GM23338 (cell line): ENCODE data around the gene IGFLR1. TPM values are rescaled to one million over a fixed set of nuclear protein-coding genes. Genes with fewer than 3 reads are reported as not detected.

Experiments used
- ATAC-seq: fragments of 200-7000 bp; cut with Tn5 transposase; 3 replicates; pipeline ENCODE4 v1.9.1; 2020
- DNase-seq: peaks from one replicate; pipeline ENCODE4 v3.0.0-alpha.2; 2015; ENCODE audit warnings: low spot score
- H2AFZ ChIP-seq: fragments of 200-600 bp; sonication (generic); 2 replicates; pipeline ENCODE4 v1.8.0; 2016; ENCODE audit warnings: antibody characterized with exemption, mild to moderate bottlenecking, moderate library complexity
- H3F3A ChIP-seq: fragments of 200-600 bp; sonication (generic); replicated peaks from 2 replicates; pipeline ENCODE4 v1.8.0; 2017; ENCODE audit warnings: antibody characterized with exemption, mixed run types, low read depth
- H3K27ac ChIP-seq: fragments of 200-600 bp; sonication (generic); 2 replicates; pipeline ENCODE4 v1.6.1; 2016; ENCODE audit warnings: low read depth
- H3K27me3 ChIP-seq: fragments of 200-600 bp; sonication (generic); 2 replicates; pipeline ENCODE4 v1.8.0; 2016; ENCODE audit warnings: mild to moderate bottlenecking, mixed run types, moderate library complexity; ENCODE audit not compliant: insufficient read depth
- H3K36me3 ChIP-seq: fragments of 200-600 bp; sonication (generic); 2 replicates; pipeline ENCODE4 v1.8.0; 2016; ENCODE audit warnings: mild to moderate bottlenecking; ENCODE audit not compliant: insufficient read depth
- H3K4me1 ChIP-seq: fragments of 200-600 bp; sonication (generic); 2 replicates; pipeline ENCODE4 v1.8.0; 2016; ENCODE audit warnings: mild to moderate bottlenecking, moderate library complexity; ENCODE audit not compliant: insufficient read depth
- H3K4me2 ChIP-seq: fragments of 200-600 bp; sonication (generic); 2 replicates; pipeline ENCODE4 v1.7.1; 2017; ENCODE audit warnings: mixed run types
- H3K4me3 ChIP-seq: fragments of 200-600 bp; sonication (generic); 2 replicates; pipeline ENCODE4 v1.6.1; 2016; ENCODE audit warnings: mixed run types
- H3K79me2 ChIP-seq: fragments of 200-600 bp; sonication (generic); replicated peaks from 2 replicates; pipeline ENCODE4 v1.8.0; 2017; ENCODE audit warnings: mild to moderate bottlenecking; ENCODE audit not compliant: insufficient read depth
- H3K9me2 ChIP-seq: fragments of 200-600 bp; sonication (generic); 2 replicates; pipeline ENCODE4 v1.8.0; 2017; ENCODE audit not compliant: insufficient read depth
- H4K20me1 ChIP-seq: fragments of 200-600 bp; sonication (generic); replicated peaks from 2 replicates; pipeline ENCODE4 v1.8.0; 2017; ENCODE audit warnings: mild to moderate bottlenecking; ENCODE audit not compliant: insufficient read depth
- H3K27ac Mint-ChIP-seq: 2 replicates; pipeline ENCODE4 v1.8.0; 2020; ENCODE audit warnings: inconsistent platforms, mild to moderate bottlenecking, moderate library complexity, mixed read lengths
- H3K27me3 Mint-ChIP-seq: 3 replicates; pipeline ENCODE4 v1.8.0; 2022; ENCODE audit warnings: low read depth, mild to moderate bottlenecking, moderate library complexity, mixed read lengths, inconsistent platforms; ENCODE audit not compliant: insufficient read depth, poor library complexity
- H3K36me3 Mint-ChIP-seq: 3 replicates; pipeline ENCODE4 v1.8.0; 2021; ENCODE audit warnings: low read depth, mild to moderate bottlenecking, inconsistent platforms, moderate library complexity, mixed read lengths
- H3K4me1 Mint-ChIP-seq: 3 replicates; pipeline ENCODE4 v1.8.0; 2020; ENCODE audit warnings: mild to moderate bottlenecking, inconsistent platforms, mixed read lengths
- H3K4me3 Mint-ChIP-seq: 3 replicates; pipeline ENCODE4 v1.8.0; 2021; ENCODE audit warnings: moderate library complexity, mild to moderate bottlenecking, inconsistent platforms, mixed read lengths
- H3K9me3 Mint-ChIP-seq: 3 replicates; pipeline ENCODE4 v1.8.0; 2020; ENCODE audit warnings: moderate library complexity, mild to moderate bottlenecking, inconsistent platforms, mixed read lengths
- CREB1 ChIP-seq: fragments of 250-450 bp; sonication (Bioruptor Pico); IDR thresholded peaks from 2 replicates; pipeline ENCODE4 v1.5.0; 2020; ENCODE audit warnings: low read depth, mild to moderate bottlenecking, moderate library complexity
- ETS1 ChIP-seq: IDR thresholded peaks from 2 replicates; pipeline ENCODE4 v1.6.1; 2016; ENCODE audit warnings: antibody characterized with exemption
- EZH2 ChIP-seq: fragments of 200-600 bp; sonication (generic); IDR thresholded peaks from one replicate; pipeline ENCODE4 v1.8.0; 2017; ENCODE audit warnings: antibody characterized with exemption, mild to moderate bottlenecking, low read depth; ENCODE audit not compliant: unreplicated experiment
- EZH2phosphoT487 ChIP-seq: fragments of 200-600 bp; sonication (generic); IDR thresholded peaks from one replicate; pipeline ENCODE4 v1.8.1; 2018; ENCODE audit warnings: antibody characterized with exemption; ENCODE audit not compliant: unreplicated experiment
- JUNB ChIP-seq: IDR thresholded peaks from one replicate; pipeline ENCODE4 v1.6.1; 2016; ENCODE audit warnings: antibody characterized with exemption; ENCODE audit not compliant: unreplicated experiment
- NANOG ChIP-seq: IDR thresholded peaks from 2 replicates; pipeline ENCODE4 v1.6.1; 2016; ENCODE audit warnings: antibody characterized with exemption, borderline replicate concordance
- POLR2AphosphoS5 ChIP-seq: IDR thresholded peaks from 2 replicates; pipeline ENCODE4 v1.6.1; 2016; ENCODE audit warnings: antibody characterized with exemption, low read depth
- ZNF331 ChIP-seq: fragments of 250-450 bp; sonication (Bioruptor Pico); IDR thresholded peaks from 2 replicates; pipeline ENCODE4 v1.5.0; 2020; ENCODE audit warnings: low read depth, mild to moderate bottlenecking, moderate library complexity
- polyA plus RNA-seq: library from polyadenylated mRNA; unstranded; fragments of >200 nt; fragmentation: Nextera tagmentation; extraction: Ambion mirVana; gene quantifications from 2 replicates; pipeline ENCODE4 v1.2.1, GENCODE V29; 2016
- total RNA-seq: library from RNA; depleted of rRNA; stranded (reverse); fragments of >200 nt; shearing (Covaris generic); gene quantifications from 2 replicates; pipeline ENCODE4 v1.2.3, GENCODE V29; 2014
- TF ChIP-seq, protein P1 (sequence below): fragments of 250-450 bp; sonication (Bioruptor Pico); IDR thresholded peaks from 2 replicates; pipeline ENCODE4 v1.5.0; 2020; ENCODE audit warnings: mild to moderate bottlenecking, moderate library complexity
- TF ChIP-seq, protein P2 (sequence below): IDR thresholded peaks from one replicate; pipeline ENCODE4 v1.6.1; 2018; ENCODE audit warnings: antibody characterized with exemption; ENCODE audit not compliant: unreplicated experiment

Gene IGFLR1
- total and polyA plus RNA-seq, 2 experiments from 2014 or later: 14.4 to 17.8 TPM

DNA sequence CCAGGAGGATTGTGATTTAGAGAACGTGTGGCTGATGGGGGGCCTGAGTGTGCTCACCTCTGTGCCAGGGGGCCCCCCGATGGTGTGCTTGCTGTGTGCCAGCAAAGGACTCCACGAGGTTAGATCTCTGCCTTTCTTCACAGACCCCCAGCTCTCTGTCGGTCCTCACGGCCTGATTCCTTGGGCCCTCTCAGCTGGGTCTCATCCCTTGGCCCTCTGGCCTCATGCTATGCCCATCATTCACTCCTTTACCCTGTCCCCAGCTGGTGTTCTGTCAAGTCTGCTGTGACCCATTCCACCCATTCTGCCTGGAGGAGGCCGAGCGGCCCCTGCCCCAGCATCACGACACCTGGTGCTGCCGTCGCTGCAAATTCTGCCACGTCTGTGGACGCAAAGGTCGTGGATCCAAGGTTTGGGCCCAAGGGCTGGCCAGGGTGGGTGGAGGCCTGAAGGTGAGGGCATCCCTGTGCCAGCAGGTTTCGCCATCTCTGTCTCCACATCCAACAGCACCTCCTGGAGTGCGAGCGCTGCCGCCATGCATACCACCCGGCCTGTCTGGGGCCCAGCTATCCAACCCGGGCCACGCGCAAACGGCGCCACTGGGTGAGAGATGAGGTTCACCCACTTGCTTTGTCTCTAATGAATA is 16.9 kb downstream of the IGFLR1 start:
- Histone ChIP-seq H3K36me3 (peaks cover 29% of the 10 kb centered on the region; the same call in 1 of the 2 replicates), H4K20me1 (peaks cover 5% of the 10 kb centered on the region), H3K27ac (no peak overlapping the region), H2AFZ (no peak overlapping the region), H3K9me2 (no peaks in the 10 kb centered on the region), H3K4me2 (no peak overlapping the region), H3K27me3 (no peaks in the 10 kb centered on the region), H3F3A (no peaks in the 10 kb centered on the region), H3K4me1 (no peaks in the 10 kb centered on the region), H3K4me3 (no peak overlapping the region), H3K79me2 (no peaks in the 10 kb centered on the region)
- TF ChIP-seq JUNB (no peak), CREB1 (CRISPR knock-in tag) (no peak), POLR2AphosphoS5 (no peak), ETS1 (no peak), NANOG (no peak), EZH2 (no peak), ZNF331 (CRISPR knock-in tag) (no peak), EZH2phosphoT487 (no peak)
- TF ChIP-seq, protein P1, sequence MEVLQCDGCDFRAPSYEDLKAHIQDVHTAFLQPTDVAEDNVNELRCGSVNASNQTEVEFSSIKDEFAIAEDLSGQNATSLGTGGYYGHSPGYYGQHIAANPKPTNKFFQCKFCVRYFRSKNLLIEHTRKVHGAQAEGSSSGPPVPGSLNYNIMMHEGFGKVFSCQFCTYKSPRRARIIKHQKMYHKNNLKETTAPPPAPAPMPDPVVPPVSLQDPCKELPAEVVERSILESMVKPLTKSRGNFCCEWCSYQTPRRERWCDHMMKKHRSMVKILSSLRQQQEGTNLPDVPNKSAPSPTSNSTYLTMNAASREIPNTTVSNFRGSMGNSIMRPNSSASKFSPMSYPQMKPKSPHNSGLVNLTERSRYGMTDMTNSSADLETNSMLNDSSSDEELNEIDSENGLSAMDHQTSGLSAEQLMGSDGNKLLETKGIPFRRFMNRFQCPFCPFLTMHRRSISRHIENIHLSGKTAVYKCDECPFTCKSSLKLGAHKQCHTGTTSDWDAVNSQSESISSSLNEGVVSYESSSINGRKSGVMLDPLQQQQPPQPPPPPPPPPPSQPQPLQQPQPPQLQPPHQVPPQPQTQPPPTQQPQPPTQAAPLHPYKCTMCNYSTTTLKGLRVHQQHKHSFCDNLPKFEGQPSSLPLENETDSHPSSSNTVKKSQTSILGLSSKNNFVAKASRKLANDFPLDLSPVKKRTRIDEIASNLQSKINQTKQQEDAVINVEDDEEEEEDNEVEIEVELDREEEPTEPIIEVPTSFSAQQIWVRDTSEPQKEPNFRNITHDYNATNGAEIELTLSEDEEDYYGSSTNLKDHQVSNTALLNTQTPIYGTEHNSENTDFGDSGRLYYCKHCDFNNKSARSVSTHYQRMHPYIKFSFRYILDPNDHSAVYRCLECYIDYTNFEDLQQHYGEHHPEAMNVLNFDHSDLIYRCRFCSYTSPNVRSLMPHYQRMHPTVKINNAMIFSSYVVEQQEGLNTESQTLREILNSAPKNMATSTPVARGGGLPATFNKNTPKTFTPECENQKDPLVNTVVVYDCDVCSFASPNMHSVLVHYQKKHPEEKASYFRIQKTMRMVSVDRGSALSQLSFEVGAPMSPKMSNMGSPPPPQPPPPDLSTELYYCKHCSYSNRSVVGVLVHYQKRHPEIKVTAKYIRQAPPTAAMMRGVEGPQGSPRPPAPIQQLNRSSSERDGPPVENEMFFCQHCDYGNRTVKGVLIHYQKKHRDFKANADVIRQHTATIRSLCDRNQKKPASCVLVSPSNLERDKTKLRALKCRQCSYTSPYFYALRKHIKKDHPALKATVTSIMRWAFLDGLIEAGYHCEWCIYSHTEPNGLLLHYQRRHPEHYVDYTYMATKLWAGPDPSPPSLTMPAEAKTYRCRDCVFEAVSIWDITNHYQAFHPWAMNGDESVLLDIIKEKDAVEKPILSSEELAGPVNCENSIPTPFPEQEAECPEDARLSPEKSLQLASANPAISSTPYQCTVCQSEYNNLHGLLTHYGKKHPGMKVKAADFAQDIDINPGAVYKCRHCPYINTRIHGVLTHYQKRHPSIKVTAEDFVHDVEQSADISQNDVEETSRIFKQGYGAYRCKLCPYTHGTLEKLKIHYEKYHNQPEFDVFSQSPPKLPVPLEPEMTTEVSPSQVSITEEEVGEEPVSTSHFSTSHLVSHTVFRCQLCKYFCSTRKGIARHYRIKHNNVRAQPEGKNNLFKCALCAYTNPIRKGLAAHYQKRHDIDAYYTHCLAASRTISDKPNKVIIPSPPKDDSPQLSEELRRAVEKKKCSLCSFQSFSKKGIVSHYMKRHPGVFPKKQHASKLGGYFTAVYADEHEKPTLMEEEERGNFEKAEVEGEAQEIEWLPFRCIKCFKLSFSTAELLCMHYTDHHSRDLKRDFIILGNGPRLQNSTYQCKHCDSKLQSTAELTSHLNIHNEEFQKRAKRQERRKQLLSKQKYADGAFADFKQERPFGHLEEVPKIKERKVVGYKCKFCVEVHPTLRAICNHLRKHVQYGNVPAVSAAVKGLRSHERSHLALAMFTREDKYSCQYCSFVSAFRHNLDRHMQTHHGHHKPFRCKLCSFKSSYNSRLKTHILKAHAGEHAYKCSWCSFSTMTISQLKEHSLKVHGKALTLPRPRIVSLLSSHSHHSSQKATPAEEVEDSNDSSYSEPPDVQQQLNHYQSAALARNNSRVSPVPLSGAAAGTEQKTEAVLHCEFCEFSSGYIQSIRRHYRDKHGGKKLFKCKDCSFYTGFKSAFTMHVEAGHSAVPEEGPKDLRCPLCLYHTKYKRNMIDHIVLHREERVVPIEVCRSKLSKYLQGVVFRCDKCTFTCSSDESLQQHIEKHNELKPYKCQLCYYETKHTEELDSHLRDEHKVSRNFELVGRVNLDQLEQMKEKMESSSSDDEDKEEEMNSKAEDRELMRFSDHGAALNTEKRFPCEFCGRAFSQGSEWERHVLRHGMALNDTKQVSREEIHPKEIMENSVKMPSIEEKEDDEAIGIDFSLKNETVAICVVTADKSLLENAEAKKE: no peak
- TF ChIP-seq, protein P2, sequence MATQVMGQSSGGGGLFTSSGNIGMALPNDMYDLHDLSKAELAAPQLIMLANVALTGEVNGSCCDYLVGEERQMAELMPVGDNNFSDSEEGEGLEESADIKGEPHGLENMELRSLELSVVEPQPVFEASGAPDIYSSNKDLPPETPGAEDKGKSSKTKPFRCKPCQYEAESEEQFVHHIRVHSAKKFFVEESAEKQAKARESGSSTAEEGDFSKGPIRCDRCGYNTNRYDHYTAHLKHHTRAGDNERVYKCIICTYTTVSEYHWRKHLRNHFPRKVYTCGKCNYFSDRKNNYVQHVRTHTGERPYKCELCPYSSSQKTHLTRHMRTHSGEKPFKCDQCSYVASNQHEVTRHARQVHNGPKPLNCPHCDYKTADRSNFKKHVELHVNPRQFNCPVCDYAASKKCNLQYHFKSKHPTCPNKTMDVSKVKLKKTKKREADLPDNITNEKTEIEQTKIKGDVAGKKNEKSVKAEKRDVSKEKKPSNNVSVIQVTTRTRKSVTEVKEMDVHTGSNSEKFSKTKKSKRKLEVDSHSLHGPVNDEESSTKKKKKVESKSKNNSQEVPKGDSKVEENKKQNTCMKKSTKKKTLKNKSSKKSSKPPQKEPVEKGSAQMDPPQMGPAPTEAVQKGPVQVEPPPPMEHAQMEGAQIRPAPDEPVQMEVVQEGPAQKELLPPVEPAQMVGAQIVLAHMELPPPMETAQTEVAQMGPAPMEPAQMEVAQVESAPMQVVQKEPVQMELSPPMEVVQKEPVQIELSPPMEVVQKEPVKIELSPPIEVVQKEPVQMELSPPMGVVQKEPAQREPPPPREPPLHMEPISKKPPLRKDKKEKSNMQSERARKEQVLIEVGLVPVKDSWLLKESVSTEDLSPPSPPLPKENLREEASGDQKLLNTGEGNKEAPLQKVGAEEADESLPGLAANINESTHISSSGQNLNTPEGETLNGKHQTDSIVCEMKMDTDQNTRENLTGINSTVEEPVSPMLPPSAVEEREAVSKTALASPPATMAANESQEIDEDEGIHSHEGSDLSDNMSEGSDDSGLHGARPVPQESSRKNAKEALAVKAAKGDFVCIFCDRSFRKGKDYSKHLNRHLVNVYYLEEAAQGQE: no peak
- Mint-ChIP-seq H3K4me1 (no peaks in the 10 kb centered on the region), H3K27me3 (peaks cover 18% of the 10 kb centered on the region), H3K4me3 (no peak overlapping the region), H3K36me3 (peaks cover 88% of the 10 kb centered on the region), H3K9me3 (no peaks in the 10 kb centered on the region; the same call in 2 of the 3 replicates), H3K27ac (no peak overlapping the region)
- ATAC-seq (no peak), DNase-seq (no peak)
